ENCODE results near the gene CAPN10.

GRCh38 chr2:240600451-240600961, 14.0 kb downstream of the CAPN10 start:
- TF ChIP-seq POLR2AphosphoS5 (IDR thresholded peaks at IDR 0.05) (no peak), EP300 (IDR thresholded peaks at IDR 0.05; ENCODE audit: low read depth) (no peak), CTCF (IDR thresholded peaks at IDR 0.05) (no peak), POLR2A (IDR thresholded peaks at IDR 0.05) (no peak)
